ENCODE measurements around the gene CLDN24. TPM values are rescaled to one million over a fixed set of nuclear protein-coding genes. Genes with fewer than 3 reads are reported as not detected.

CLDN24 gene
- total RNA-seq: not detected

DNA sequence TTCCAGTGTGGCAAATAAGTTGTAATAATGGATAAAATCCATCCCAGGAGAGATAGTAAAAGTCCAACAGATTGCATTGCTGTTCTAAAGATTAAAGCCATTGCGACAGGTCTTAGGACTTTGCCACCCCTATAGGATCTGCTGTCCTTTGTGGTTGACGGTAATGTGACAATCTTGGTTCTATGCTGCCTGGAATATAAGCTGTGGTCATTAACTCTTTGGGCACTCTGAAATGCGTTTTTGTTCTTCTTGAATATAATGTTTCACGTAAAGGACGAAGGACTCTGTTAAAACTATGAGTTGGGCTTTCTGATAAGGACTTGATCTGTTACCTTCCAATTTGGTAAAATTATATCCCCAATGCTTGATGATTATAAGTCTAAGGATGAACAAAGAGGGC, at the start of gene CLDN24:
Gene CLDN24 (minus strand): TSS at position 101 of the 400 bp plus-strand sequence. CDS start 0 bp downstream, at position 101.
- H3K27me3 Mint-ChIP-seq: peaks cover 11% of the 10 kb centered on the region

DNA sequence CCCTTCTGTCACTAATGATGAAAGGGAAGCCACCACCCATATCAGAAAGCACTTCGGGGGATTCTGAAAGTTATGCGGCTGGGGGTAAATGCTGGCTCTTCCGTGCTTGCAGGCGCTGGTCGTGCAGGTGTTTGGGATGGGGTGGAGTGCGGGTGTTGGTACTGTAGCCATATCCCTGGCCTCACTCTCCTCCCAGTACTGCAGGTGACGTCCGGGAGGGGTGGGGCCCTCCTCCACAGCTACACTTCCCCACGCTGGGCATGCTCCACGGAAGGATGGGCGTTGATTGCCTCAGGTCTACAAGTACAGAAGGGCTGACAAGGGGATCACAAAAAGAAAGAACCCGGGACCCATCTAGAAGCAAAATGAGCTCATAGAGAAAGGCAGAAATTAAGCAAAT, 48.6 kb upstream of the CLDN24 start:
- no peak for ATAC-seq (ENCODE audit: low read depth)
- no peak for DNase-seq
- POLR2A ChIA-PET: no interaction called here
- Mint-ChIP-seq H3K4me1 (no peaks in the 10 kb centered on the region), H3K36me3 (peaks cover 3% of the 10 kb centered on the region), H3K27ac (no peak overlapping the region), H3K9me3 (peaks cover 1% of the 10 kb centered on the region), H3K27me3 (peaks cover 10% of the 10 kb centered on the region), H3K4me3 (no peak overlapping the region)

More for the DNA sequence above, at the start of gene CLDN24:
- DNase-seq (no peak), ATAC-seq (ENCODE audit: low read depth) (no peak)
- peaks cover 18% of the 10 kb centered on the region for H3K4me1 Mint-ChIP-seq
- H3K4me3 Mint-ChIP-seq: peak within 1 kb of the TSS; percentile 39
- H3K36me3 Mint-ChIP-seq: peaks cover 2% of the 10 kb centered on the region
- POLR2A ChIA-PET: no interaction called here
- no peaks in the 10 kb centered on the region for H3K9me3 Mint-ChIP-seq
- peak within 1 kb of the TSS; percentile 74 for H3K27ac Mint-ChIP-seq

DNA sequence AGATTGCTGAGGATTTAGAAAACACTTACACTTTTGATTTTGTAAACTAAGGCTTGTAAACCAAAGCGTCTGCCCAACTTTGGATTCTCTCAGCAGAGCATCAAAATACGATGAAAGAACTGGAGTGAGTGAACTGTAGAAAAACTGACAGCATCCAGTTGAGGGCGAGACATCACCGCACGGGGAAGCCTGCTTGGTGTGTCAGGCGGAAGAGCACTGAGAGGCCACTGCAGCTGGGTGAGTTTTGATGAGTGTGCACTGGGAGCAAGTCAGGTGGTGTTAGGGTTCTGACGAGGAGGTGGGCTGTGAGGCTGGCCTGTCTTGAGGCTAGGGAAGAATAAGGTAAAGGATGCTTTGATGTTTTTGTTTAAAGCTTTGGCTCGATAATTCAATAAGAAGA, 46.8 kb upstream of the CLDN24 start:
- DNase-seq (no peak), ATAC-seq (ENCODE audit: low read depth) (no peak)
- no peaks in the 10 kb centered on the region for H3K4me1 Mint-ChIP-seq
- H3K36me3 Mint-ChIP-seq: peaks cover 3% of the 10 kb centered on the region
- H3K27ac Mint-ChIP-seq: no peak overlapping the region
- no peak overlapping the region for H3K4me3 Mint-ChIP-seq
- H3K27me3 Mint-ChIP-seq: peaks cover 6% of the 10 kb centered on the region
- POLR2A ChIA-PET: no interaction called here
- peaks cover 1% of the 10 kb centered on the region for H3K9me3 Mint-ChIP-seq

DNA sequence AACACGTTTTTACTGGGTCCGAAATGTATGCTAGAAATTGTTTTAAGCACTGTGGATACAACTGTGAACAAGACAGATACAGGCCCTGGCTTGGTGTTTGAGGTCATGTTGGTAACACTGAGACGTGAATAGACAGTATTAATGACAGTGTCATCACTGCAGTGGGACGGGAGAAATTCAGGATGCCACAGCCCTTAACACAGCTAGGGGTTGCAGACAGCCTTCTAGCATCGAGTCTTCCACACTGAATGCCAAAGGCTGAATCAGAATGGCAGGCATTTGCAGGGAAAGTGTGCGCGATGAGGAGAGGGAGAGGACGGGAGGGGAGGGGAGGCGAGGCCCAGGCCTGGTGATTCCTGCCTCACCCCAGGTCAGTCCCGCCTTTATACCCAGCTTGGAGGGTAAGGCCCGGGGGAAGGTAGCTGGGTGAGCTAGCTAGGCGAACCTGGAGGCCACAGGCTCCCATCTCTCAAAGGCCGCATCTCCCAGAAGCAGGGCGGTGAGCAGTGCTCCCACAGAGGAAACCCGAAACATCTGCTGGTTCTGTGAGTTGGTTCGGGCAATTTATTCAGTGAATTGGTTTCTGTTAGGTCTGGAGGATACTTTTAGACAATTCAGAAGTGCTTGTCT, 44.1 kb upstream of the CLDN24 start:
- no peak overlapping the region for H3K4me3 Mint-ChIP-seq
- POLR2A ChIA-PET: no interaction called here
- peaks cover 3% of the 10 kb centered on the region for H3K27me3 Mint-ChIP-seq
- DNase-seq (no peak), ATAC-seq (ENCODE audit: low read depth) (no peak)
- H3K9me3 Mint-ChIP-seq: no peaks in the 10 kb centered on the region
- H3K27ac Mint-ChIP-seq: no peak overlapping the region
- H3K36me3 Mint-ChIP-seq: no peaks in the 10 kb centered on the region
- no peaks in the 10 kb centered on the region for H3K4me1 Mint-ChIP-seq

DNA sequence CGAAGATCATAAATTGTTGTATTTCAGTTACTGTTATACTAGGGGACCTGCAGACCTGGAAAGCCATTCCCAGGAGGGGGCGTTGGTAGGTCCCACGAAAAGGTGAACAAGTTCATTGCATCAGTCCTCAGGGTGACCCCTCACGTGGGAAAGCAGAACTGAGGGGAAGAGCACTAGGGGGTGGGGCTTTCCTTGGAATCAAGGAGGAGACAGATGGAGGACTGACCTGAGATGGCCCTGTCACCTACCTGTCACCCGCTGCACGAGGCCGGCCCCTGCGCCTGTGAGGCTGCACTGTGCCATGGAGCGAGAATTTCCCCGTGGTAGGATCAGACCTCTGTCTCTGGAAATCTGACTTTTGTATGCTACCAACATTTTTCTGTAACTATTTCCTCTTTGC, 41.8 kb upstream of the CLDN24 start:
- ATAC-seq (ENCODE audit: low read depth) (no peak), DNase-seq (no peak)
- no peaks in the 10 kb centered on the region for H3K4me1 Mint-ChIP-seq
- no peaks in the 10 kb centered on the region for H3K36me3 Mint-ChIP-seq
- POLR2A ChIA-PET: no interaction called here
- H3K4me3 Mint-ChIP-seq: no peak overlapping the region
- no peaks in the 10 kb centered on the region for H3K9me3 Mint-ChIP-seq
- H3K27ac Mint-ChIP-seq: no peak overlapping the region
- peaks cover 2% of the 10 kb centered on the region for H3K27me3 Mint-ChIP-seq

DNA sequence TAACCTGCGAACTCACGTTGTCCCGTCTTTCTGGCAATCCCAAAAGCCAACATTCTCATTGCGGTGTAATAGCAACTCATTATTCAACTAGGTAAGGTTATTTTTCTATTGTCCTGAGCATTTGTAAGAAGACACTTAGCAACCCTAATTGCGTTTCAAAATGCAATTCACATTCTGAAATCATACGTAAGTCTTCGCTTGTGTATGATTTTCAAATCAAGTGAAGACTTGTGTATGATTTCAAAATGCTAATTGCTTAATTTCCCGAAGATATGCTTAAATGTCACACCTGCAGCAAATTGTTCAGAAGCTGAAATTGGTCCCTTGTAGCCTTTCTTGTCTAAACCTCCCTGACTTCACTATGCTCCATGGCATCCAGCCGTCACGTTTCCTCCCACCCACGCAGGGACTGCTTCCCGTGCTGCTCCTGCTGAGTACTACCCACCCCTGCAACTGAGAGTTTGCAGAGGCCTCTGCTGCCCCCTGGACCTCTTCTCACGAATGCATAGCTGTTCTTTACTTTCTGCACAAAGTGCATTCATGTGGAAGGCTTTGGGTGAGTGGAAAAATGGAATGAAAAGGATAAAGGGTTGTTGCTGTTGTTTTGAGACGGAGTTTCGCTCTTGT, 40.8 kb upstream of the CLDN24 start:
- no peaks in the 10 kb centered on the region for H3K9me3 Mint-ChIP-seq
- no peaks in the 10 kb centered on the region for H3K36me3 Mint-ChIP-seq
- H3K4me1 Mint-ChIP-seq: no peaks in the 10 kb centered on the region
- ATAC-seq (ENCODE audit: low read depth): no peak
- no peak overlapping the region for H3K27ac Mint-ChIP-seq
- POLR2A ChIA-PET: no interaction called here
- no peak overlapping the region for H3K4me3 Mint-ChIP-seq
- DNase-seq: no peak
- peaks cover 2% of the 10 kb centered on the region for H3K27me3 Mint-ChIP-seq

DNA sequence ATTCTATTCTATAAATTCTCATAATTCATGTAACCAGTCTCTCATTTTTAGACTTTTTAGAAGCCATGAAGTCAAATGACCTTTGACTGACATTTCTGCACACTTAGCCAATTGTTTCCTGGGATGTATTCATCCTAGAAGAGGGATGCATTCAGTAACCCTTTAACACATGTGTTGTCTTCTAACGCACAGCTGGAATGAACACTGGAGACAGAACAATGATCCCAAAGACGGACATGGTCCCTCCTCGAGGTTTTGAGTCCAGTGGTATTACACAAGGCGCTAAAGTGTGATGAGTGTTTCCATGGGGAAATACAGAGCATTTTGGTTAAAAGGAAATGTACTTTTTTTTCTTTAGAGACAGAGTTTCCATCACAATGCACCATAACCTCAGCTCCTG, 39.8 kb upstream of the CLDN24 start:
- no peak overlapping the region for H3K4me3 Mint-ChIP-seq
- POLR2A ChIA-PET: no interaction called here
- no peaks in the 10 kb centered on the region for H3K4me1 Mint-ChIP-seq

DNA sequence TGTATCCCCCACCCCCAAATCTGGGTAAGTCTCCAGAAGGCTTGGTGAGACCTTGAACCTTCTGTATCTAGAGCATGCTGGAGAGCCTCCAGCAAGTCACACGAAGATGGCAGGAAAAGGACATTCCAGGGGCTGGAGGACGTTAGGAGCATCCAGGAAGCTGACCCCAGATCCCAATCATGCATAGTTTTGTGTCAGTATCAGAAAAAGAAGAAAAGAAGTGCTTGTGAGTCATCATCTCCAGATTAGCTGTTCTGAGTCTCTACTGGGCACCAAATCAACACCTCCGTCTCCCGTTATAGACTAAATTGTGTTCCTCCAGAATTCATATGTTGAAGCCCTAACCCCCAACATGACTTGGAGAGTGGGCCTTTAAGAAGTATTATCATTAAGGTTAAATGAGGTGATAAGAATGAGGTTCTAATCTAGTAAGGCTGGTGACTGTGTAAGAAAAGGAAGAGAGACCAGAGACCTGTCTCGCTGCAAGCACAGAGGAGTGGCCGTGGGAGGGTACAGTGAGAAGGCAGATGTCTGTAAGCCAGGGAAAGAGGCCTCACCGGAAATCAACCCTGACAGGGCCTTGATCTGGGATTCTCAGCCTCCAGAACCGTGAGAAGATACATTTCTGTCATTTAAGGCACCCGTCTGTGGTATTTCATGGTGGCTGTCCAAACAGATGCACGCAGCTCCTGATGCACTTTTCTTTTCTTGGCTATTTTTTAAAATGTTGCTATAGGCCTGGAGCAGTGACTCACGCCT, 38.1 kb upstream of the CLDN24 start:
- H3K4me1 Mint-ChIP-seq: no peaks in the 10 kb centered on the region
- H3K4me3 Mint-ChIP-seq: no peak overlapping the region
- H3K27me3 Mint-ChIP-seq: peaks cover 3% of the 10 kb centered on the region
- DNase-seq: no peak
- POLR2A ChIA-PET: no interaction called here
- no peak overlapping the region for H3K27ac Mint-ChIP-seq
- H3K9me3 Mint-ChIP-seq: no peaks in the 10 kb centered on the region
- H3K36me3 Mint-ChIP-seq: no peaks in the 10 kb centered on the region
- ATAC-seq (ENCODE audit: low read depth): no peak

More for the DNA sequence above, 39.8 kb upstream of the CLDN24 start:
- Mint-ChIP-seq H3K27me3 (peaks cover 2% of the 10 kb centered on the region), H3K27ac (no peak overlapping the region), H3K36me3 (no peaks in the 10 kb centered on the region), H3K9me3 (no peaks in the 10 kb centered on the region)
- DNase-seq (no peak), ATAC-seq (ENCODE audit: low read depth) (no peak)

DNA sequence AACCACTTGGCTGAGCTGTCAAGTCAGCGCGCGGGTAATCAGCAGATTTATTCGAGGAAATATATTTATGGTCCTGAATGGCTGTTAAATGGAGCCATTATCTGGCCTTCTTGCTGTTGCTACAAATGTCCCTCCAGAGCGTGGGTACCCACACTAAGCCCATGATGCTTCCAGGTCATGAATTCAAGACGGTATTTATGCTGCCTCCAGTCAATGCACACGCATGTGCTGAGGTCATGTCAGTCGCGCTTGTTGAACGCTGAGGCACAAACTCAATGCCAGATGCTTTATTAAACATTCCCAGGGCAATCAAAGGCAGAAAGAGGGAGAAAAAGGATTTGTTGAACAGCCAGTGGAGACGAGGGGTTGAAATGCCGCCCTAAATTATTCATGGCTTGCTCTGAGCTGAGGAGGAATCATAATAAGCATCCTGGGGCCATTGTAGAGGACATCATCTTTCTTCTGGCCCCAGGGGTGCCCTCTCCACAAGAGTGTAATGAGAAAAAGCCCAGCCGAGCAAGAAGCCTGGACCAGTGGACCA, 36.1 kb upstream of the CLDN24 start:
- H3K4me3 Mint-ChIP-seq: no peak overlapping the region
- no peaks in the 10 kb centered on the region for H3K4me1 Mint-ChIP-seq
- no peak for DNase-seq
- H3K27me3 Mint-ChIP-seq: peaks cover 3% of the 10 kb centered on the region
- no peak overlapping the region for H3K27ac Mint-ChIP-seq
- no peaks in the 10 kb centered on the region for H3K36me3 Mint-ChIP-seq
- no peaks in the 10 kb centered on the region for H3K9me3 Mint-ChIP-seq
- POLR2A ChIA-PET: no interaction called here
- no peak for ATAC-seq (ENCODE audit: low read depth)

DNA sequence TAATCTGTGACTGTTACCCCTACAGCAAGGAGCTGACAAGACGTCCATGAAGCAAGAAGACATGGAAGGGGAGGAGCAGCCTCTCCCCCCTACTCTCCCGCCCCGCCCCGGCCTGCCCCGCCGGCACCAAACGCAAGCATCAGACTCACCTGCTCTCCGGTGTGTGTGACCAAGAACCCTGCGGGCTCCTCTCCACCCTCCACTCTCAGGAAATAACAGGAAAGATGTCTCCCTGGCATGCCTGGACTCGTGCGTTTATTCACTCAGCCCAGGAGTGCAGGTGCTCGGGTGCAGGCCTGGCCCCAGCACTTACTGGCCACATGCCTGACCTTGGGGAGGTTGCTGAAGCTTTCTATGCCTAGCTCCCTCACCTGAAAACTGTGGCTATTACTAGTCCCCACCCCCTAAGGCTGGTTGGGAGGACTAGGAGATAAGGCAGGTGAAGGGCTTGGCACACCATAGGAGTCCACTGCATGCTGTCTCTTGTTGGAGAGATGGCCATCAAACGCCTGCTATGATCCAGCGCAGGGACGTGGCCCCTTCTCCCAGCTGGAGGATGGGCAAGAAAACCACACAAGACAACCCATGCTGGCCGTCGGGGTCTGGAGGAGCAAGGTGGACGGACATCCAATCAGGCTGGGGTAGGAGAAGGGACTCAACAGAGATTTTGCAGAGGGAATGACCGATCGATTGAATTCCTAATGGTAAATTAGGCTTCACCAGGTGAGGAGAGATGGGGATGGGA, 34.9 kb upstream of the CLDN24 start:
- Mint-ChIP-seq H3K36me3 (no peaks in the 10 kb centered on the region), H3K27ac (no peak overlapping the region), H3K4me3 (no peak overlapping the region), H3K9me3 (no peaks in the 10 kb centered on the region), H3K27me3 (peaks cover 5% of the 10 kb centered on the region), H3K4me1 (no peaks in the 10 kb centered on the region)
- ATAC-seq (ENCODE audit: low read depth) (no peak), DNase-seq (no peak)
- POLR2A ChIA-PET: no interaction called here

DNA sequence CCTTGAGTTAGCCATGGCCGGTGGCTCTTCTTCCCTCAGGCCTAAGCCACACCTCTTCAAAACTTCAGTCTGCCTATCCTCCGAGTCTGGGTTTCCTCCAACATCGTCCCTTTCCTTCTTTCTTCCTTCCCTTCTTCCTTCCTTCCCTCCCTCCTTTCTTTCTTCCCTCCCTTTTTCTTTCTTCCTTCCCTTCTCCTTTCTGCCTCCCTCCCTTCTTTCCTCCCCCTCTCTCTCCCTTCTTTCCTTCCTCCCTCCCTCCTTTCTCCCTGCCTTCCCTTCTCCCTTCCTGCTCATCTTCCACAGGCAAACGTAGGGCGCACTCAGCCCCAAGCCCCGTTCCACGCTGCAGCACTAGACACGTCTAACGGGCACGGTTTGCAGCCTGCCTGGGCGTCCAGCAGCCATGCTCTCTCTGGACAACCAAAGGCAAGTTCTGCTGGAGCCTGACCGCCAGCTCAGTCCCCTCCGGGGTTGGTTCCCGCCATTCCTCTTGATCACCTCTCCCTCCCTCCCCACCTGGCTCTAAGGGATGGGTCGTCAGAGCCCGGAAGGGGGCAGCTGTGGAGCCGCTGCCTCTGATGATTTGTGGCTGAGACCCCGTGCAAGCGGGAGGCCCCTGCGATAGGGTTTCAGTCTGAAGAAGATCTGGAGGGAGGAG, 34.1 kb upstream of the CLDN24 start:
- Mint-ChIP-seq H3K4me3 (no peak overlapping the region), H3K36me3 (no peaks in the 10 kb centered on the region), H3K27me3 (peaks cover 8% of the 10 kb centered on the region), H3K9me3 (no peaks in the 10 kb centered on the region), H3K27ac (no peak overlapping the region), H3K4me1 (no peaks in the 10 kb centered on the region)
- DNase-seq (no peak), ATAC-seq (ENCODE audit: low read depth) (no peak)
- POLR2A ChIA-PET: no interaction called here

DNA sequence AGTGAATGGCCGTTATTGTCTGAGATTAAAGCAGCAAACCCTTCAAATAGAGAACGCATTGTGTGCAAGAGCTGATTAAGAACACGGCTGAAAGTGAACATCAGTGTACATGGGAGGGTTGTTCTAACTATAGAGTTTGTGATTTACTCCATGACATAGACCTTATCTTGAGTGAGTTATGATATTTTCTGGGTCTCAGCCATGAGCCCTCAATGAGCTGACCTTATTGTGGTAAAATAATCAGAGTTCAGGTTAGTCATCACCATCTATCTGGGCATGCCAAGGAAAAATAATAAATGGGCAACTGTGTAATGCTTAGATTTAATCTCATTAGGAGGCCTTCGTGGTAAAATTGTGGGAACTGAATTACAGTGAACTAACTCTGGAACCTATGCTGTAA, 33.2 kb upstream of the CLDN24 start:
- peaks cover 8% of the 10 kb centered on the region for H3K27me3 Mint-ChIP-seq
- no peaks in the 10 kb centered on the region for H3K36me3 Mint-ChIP-seq
- no peak for DNase-seq
- H3K4me1 Mint-ChIP-seq: no peaks in the 10 kb centered on the region
- no peak for ATAC-seq (ENCODE audit: low read depth)
- H3K4me3 Mint-ChIP-seq: no peak overlapping the region
- POLR2A ChIA-PET: no interaction called here
- H3K9me3 Mint-ChIP-seq: no peaks in the 10 kb centered on the region
- no peak overlapping the region for H3K27ac Mint-ChIP-seq

DNA sequence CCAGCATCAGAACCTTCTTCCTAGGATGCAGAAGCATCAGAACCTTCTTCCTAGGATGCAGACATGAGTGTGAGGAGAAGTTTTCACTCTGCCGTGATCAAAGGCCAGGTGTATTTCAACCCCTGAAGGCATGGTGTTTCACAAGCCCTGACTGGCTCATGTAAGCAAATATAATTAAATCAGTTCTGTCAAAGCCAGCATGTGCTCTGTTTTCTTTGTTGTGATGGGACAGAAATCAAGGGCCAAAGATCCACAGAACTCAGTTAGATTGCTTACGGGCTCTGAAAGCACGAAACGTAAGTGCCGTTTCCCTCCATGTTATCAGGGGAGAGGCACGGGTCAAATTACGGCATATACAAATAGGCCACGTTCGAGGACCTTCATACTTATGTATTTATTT, 32.0 kb upstream of the CLDN24 start:
- H3K4me3 Mint-ChIP-seq: no peak overlapping the region
- ATAC-seq (ENCODE audit: low read depth) (no peak), DNase-seq (no peak)
- no peaks in the 10 kb centered on the region for H3K36me3 Mint-ChIP-seq
- POLR2A ChIA-PET: no interaction called here
- H3K27ac Mint-ChIP-seq: no peak overlapping the region
- H3K9me3 Mint-ChIP-seq: no peaks in the 10 kb centered on the region
- peaks cover 8% of the 10 kb centered on the region for H3K27me3 Mint-ChIP-seq
- no peaks in the 10 kb centered on the region for H3K4me1 Mint-ChIP-seq

Data from activated naive CD8-positive, alpha-beta T cell treated with anti-CD3 and anti-CD28 coated beads, Interleukin-2, amount 10 ng/mL, durations not matched to agents 7 days and 5 days (primary cell).